ENCODE results near the gene FBXW8.

FBXW8 gene, protein sequence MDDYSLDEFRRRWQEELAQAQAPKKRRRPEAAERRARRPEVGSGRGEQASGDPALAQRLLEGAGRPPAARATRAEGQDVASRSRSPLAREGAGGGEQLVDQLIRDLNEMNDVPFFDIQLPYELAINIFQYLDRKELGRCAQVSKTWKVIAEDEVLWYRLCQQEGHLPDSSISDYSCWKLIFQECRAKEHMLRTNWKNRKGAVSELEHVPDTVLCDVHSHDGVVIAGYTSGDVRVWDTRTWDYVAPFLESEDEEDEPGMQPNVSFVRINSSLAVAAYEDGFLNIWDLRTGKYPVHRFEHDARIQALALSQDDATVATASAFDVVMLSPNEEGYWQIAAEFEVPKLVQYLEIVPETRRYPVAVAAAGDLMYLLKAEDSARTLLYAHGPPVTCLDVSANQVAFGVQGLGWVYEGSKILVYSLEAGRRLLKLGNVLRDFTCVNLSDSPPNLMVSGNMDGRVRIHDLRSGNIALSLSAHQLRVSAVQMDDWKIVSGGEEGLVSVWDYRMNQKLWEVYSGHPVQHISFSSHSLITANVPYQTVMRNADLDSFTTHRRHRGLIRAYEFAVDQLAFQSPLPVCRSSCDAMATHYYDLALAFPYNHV

DNA sequence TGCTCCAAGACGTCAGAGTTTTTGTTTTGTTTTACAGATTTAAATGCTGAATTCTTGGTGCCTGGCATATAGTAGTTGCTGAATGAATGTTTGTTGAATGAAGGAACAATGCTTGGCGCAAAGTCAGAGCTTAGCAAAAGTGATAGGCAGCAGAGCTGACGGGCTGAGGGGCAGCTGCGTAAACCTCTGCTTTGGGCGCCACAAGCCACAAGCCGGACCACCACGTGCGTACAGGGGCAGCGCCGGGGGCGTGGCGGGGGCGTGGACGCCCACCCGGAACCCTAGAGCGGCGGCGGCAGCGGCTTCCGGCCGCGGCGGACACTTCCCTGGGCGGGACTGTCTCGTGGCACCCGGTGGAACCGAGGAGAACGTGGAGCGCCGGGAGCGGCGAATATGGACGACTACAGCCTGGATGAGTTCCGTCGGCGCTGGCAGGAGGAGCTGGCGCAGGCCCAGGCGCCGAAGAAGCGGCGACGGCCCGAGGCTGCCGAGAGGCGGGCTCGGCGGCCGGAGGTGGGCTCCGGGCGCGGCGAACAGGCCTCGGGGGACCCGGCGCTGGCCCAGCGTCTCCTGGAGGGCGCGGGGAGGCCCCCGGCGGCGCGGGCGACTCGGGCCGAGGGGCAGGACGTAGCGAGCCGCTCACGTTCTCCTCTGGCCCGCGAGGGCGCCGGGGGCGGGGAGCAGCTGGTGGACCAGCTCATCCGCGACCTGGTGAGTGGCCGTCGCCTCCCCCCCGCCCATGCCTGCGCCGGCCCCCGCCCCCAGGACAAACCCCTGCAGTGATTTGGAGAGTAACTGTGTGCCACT lies at the start of gene FBXW8:
TSS of gene FBXW8 (plus strand) at position 306 of the 807 bp plus-strand sequence. CDS start at position 394, 88 bp downstream.
- DNase-seq (ENCODE audit: low read depth in 2 of 2) = peak; percentile 12 to 58

DNA sequence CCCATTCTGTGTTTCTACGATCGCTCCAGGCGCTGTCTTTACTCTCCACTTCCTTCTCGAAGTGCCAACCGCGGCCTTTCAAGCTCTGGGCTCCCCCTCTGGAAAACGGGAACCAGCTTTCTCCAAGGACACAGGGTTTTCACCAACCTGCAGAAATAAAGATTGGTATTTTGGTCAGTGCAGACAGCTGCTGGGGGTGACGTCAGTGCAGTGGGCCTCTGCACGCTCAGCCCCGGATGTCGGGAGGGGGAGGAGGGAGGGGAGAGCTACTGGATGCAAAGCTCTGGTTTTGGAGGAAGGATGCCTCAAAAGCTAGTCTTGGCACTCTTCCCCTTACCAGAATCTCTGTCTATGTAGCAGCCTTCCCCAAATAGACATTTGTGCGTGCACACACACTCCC lies 49.4 kb upstream of the FBXW8 start:
- no peak for DNase-seq (ENCODE audit: low read depth in 2 of 2)

DNA sequence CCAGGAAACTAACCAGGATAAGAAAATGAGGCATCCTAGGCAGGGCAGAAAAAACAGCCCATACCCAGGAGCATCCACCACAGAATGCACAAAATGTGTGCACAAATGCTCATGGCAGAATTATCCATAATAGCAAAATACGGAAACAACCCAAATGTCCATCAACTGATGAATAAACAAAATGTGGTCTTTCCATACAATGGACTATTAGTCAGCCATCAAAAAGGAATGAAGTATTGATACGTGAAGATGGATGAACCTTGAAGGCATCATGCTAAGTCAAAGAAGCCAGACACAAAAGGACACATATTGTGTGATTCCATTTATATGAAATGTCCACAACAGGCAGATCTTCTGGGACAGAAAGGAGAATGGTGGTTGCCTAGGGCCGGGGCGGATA lies 48.6 kb upstream of the FBXW8 start:
- DNase-seq (ENCODE audit: low read depth in 2 of 2) = no peak

DNA sequence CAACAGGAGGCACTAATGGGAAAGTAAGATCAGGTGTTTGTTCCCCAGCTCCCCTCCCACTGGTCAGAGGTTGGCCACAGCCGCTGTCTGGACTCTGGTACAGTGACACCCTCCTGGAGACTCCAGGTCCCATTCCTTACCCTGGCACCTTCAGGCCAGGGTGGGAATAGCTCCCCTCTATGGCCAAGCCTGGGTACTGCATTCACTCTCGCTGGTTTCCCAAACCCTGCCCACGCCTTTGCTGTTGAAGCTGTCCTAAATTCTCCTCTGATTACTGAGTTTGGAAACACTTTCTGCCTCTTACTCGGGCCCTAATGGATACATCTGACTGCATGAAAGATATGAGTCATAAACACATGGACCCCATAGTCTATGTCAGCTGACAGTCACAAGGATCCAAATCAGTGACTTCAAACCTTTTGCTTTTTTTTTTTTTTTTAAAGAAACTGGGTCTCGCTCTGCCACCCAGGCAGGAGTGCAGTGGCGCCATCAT lies 47.4 kb upstream of the FBXW8 start:
- no peak for DNase-seq (ENCODE audit: low read depth in 2 of 2)

DNA sequence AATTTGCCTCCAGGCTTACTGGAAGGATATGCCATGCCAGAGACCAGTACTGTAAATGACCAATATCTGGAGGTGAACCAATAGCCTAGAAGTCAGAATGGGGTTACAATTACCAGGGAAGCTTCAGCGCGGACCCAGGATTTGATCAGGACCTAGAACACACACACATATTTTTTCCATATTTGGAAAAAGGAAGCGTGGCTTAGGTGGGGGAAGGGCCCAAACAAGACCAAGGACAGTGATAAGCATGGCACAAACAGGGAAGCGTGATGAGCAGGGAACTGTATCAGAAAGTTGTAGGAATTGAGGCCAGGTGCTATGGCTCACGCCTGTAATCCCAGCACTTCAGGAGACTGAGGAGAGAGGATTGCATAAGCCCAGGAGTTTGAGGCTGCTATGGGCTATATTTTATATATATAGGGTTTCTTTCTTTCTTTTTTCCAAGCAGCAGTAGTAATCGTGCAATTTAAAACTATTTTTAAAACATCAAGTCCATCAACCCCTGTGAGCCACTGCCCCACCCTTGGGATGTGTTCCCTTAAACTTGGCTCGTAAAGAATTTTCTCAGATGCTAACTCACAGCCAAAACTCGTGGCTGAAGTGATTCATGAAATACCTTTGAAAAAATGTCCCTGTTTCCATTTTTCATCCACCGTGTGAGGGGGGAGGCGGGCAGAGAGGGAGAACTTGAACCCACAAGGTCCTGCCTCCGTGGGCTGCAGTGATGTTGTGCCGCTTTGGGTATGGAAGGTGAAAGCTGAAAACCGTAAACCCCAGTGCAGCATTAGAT lies 46.2 kb upstream of the FBXW8 start:
- DNase-seq (ENCODE audit: low read depth in 2 of 2) = no peak

DNA sequence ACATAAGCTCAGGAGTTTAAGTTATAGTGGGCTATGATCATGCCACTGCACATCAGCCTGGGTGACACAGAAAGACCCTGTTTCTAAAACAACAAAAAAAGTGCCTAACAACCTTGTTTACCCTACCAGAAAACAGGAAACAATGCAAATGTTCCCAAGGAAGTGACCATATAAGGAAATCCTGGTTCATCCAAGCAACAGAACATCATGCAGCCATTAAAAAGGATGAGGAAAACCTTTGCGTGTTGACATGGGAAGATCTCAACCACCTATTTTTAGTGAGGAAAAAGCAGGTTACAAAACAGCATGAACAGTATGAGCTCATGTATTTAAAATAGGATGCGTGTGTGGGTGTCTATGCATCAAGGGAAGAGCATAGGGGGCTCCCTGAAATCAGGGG lies 43.2 kb upstream of the FBXW8 start:
- no peak for DNase-seq (ENCODE audit: low read depth in 2 of 2)

DNA sequence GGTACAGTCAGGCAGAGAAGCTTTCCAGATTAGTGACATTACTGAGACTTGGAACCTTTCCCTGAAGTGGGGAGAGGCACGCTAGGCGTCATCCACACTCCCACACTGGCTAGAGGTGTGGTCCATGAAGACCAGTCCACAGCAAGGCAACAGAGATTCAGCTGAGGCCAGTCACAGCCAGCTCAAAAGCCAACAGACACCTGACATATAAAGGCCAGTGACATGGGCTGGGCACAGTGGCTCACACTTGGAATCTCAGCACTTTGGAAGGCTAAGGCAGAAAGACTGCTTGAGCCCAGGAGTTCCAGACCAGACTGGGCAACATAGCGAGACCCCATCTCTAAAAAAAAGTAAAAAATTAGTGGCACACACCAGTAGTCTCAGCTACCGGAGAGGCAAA lies 40.4 kb upstream of the FBXW8 start:
- no peak for DNase-seq (ENCODE audit: low read depth in 2 of 2)

DNA sequence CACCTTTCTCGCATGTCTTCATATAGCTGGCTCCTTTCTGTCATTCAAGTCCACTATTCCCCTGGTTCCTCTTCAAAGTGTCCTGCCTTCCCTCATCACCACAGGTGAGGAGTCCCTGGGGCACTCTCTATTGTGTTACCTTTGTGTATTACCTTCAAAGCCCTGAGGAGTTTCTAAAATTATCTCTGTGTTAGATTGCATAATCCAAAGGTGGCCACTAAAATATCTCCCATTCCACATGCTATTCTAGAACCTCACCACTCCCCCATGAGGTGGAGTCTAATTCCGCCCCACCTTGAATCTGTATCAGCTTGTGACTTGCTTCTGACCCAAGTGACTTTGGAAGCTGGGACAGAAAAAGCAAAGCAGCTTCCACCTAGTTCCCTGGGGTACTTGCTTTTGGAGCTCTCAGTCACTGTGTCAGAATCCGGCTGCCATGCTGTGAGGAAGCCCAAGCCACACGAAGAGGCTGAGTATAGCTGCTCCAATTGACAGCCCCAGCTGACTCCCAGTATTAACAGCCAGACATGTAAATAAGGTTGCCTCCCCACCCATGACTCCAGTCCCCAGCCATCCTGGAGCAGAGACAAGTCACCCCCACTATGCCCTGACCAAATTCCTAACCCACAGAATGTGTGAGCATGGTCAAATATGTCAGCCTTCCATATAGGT lies 36.3 kb upstream of the FBXW8 start:
- DNase-seq (ENCODE audit: low read depth in 2 of 2) = no peak

DNA sequence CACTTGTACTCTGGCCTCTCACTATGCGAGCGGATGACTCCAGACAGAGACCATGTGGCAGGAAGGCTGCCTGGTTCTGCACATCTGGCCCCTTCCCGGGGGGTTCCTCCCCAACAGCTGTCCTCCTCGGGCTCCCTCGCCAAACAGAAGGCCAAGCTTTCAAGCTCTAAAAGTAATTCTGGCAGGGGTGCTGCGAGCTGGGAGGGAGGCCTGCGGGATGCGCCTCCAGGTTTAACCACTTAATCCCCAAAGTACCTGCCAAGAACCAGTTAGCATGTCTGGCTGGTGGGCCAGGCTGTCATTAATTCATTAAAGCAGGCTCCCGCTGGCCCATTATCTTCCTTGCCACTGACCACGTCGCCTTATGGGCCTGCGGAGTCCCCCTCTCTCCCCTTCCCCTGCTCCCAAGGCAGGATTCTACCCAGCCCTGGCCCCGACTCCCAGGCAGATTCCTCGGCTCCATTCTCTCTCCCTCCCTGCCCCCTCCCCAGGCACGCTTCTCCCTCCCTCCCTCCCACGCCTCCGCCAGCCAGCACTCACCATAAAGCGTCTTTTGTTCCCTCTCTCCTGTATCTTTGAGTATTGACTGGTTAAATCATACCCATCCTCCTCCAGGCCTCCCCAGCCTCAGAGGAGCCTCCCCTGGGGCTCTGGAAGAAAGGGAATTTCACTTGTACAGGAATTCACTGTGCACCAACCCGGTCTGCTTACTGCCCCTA lies 34.4 kb upstream of the FBXW8 start:
- no peak for DNase-seq (ENCODE audit: low read depth in 2 of 2)

DNA sequence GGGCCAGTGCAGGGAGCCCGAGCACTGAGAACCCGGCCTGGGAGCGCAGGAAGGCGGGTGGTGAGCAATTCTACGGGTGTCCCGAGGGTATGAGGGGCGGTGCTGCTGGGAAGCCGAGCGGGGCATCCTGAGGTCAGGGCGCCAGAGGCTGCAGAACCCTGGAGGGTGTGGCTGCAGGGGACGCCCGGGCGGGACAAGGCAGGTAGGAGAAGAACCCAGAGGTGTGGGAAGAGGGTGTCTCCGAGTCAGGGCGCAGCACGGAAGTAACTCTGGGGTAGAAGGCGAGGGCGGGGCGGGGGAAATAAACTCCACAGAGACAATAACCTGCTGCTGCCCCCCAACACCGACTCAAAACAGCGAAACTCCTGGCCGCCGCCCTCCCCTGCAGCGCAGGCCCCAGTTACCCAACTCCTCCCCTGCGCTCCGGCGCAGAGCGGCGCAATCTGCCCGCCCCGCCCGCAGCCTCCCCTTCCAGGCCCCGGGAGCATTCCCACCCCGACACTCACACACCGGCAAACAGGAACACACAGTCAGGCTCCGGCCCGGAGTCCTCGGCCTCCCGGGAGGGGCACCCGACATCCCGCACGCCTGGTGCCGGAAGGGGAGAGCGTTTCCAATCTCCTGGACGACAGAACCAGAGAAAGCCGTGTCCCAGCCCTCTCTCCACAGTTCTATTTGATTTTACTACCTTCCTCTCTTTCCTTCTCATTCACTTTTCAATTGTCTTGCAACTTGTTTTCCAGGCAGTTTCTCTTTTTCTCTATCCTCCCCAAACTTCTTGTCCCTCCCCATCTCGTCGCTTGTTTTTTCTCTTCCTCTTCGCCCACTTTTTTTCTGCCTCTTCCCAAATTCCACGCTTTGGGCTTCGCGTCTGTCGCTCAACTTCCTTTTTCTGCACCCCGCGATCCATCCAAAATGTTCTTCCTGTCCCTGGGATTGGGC lies 31.9 kb upstream of the FBXW8 start:
- DNase-seq (ENCODE audit: low read depth in 2 of 2) = no peak

DNA sequence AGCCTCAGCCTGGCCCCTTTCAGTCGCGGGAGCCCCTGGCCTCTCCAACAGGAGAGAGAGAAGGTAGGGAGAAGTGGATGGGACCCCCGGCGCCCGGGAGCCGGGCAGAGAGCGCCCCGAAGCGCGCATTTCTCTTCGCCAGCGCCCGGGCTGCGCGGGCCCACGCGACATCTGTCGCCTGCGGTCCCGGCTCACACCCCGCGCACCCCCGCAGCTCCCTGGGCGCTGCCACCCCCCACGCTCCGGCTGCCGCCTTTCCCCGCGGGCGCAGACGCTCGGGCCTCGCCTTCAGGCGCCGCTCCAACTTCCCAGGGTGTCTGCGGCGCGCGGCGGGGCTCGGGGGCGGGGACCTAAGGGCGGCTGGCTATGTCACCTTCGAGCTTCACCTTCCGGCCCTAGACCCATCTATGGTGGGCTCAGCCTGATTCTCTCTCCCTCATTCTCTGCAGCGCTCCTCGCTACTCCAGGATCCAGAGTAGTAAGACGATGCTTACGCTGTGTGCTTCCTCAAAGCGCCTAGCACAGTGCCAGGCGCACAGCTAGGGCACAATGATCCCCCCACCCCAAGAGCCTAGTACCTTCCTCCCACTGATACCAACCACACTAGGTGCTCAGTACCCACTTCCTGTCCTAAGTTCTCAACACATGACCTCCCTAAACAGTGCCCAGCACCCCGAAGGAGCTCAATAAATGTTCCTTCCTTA lies 31.1 kb upstream of the FBXW8 start:
- DNase-seq (ENCODE audit: low read depth in 2 of 2) = no peak

DNA sequence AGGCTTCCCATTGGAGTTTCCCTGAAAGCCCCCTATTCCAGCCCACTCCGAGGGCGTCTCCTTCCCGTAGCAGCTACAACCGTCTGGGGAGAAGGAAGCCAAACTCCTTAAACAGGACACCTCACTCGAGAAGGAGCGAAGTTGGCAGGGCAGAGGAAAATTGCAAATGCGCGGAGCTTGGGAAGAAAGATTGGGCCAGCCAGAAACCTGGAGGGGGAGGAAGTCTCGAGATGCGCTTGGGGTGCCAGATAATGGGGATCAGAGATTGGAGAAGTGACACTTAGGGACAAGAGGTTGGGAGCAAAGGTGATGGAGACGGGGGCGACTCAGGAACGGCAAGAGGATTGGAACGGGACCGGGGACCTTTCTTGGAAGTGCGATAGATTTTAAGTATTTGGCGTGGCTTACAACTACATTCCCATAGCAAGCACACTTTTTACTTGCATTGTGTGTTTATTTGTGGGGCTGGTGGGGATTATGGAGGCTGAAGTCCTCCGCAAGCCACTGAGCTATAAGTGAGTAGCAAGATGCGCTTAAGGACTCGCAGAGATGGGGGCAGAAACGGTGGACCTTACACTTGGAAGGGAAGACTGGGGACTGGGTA lies 30.4 kb upstream of the FBXW8 start:
- no peak for DNase-seq (ENCODE audit: low read depth in 2 of 2)

DNA sequence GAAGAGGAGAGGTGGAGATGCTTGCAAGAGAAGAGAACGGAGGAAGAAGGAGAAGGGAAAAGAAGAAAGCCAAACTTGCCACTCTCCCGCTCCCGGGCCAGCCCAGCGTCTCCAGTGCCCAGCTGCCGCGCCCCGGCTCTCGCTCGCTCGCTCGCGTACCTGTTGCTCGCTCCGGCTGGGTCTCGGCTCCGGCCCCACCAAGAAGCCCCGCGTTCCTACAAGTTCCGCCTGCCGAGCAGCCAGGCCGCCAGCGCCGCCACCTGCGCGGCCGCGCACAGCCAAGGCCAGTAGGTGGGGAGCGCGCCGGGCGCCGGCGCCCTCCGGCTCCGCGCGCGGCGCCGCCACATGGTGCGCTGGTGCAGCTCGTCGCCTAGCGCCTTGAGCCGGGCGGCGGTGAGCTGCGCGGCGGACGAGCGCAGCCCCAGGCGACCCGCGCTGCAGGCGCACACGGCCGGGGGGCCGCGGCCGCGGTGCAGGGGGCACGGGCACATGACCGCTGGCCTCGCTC lies 29.9 kb upstream of the FBXW8 start:
- no peak for DNase-seq (ENCODE audit: low read depth in 2 of 2)

DNA sequence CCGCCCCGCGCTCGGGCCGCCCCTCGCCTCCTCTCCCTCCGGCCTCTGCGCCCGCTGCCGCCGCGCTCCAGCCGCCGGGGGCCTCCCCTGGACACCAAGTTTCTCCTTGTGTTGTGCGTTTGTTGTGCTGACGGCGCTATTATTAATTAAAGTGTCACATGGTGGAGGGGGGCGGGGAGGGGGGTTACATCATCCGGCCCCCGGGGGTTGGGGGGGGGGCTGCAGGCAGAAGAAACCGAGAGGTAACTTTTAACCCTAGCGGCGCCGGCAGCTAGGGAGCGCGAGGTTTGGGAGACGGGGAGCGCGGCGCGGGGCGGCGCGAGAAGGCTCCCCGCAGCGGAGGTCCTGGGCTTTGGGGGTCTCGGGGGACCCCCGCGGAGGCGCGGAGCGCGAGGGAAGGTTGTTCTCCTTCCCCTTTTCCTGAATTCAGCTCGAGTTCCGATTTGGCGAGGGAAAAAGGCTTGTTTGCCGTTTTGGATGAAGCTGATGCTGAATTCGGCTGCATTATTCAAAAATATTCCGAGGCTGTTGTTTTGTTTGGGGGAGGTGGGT lies 29.3 kb upstream of the FBXW8 start, which contains the start of gene HRK:
TSS of gene HRK (minus strand) at position 117 of the 552 bp plus-strand sequence. CDS start 134 bp downstream, outside the sequence.
- DNase-seq (ENCODE audit: low read depth in 2 of 2) = no peak

DNA sequence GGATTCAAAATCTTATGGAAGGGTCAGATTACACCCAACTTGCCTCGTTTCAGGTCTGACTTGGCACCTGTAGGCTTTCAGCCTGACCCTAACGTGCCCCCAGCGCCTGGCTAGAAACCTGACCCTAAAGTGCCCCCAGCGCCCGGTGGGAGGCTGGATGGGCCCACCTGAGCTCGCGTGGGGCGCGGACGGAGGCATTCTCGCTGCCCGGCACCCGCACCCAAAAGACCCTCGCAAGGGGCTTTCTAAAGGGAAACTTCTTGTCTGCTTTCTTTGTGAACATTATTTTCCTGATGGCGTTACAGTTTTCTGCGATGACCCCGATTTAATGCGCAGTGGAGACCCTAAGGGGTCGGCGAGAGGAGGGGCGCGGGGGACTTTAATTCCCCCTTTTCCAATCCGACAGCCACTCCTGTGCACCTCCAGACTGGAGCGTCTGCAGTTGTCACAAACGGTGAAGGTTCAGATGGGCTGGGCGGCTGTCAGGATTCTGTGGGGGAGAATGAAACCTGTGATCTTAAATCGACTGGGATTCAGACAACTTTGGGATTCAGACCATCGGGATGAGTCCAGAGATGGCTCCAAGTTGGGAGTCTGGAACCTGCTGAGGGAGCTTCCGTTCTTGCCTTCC lies 28.8 kb upstream of the FBXW8 start:
- DNase-seq (ENCODE audit: low read depth in 2 of 2) = no peak

DNA sequence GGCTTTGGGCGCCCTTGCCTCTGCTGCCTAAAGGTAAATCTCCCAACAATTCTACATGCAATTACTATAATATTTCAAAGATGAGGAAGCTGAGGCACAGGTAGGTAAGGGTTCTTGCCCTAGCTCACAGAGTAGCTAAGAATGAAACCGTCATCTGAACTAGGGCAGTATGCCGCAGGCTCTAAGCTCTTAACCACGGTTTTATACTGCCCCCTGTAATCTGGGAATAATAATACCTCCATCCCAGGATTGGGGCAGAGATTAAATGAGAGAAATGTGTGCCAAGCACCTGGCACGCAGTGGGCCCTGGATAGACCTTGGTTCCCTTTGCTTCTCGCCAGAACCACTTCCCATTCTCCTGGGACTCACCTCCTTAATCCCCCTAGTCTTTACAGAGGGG lies 28.0 kb upstream of the FBXW8 start:
- DNase-seq (ENCODE audit: low read depth in 2 of 2) = no peak

DNA sequence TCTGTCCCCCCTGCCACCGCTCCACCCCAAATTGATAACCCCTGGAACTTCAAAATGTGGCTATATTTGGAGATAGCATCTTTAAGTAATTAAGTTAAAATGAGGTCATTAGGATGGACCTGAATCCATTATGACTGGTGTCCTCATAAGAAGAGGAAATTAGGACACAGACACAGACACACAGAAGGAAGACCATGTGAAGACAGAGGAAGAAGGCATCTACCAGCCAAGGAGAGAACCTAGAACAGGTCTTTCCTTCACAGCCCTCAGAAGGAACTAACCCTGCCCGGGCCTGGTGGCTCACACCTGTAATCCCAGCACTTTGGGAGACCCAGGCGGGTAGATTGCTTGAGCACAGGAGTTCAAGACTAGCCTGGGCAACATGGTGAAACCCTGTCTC lies 25.9 kb upstream of the FBXW8 start:
- no peak for DNase-seq (ENCODE audit: low read depth in 2 of 2)
